Measurements from ENCODE around the gene PRKAR1B. TPM values are rescaled to one million over a fixed set of nuclear protein-coding genes. Genes with fewer than 3 reads are reported as not detected.
A peak's percentile ranks its signal among the peaks of the same experiment; 100 is the strongest.

PRKAR1B gene
- total RNA-seq, 2 donors from 2014 or later = 15.1 to 15.9 TPM

- Histone ChIP-seq H3K9me3 (no peaks in the 10 kb centered on the region), H3K36me3 (no peaks in the 10 kb centered on the region), H3K4me3 (no peak overlapping the region), H3K4me1 (peaks cover 0 to 25% of the 10 kb centered on the region in 2 donors), H3K27me3 (no peaks in the 10 kb centered on the region), H3K27ac (peak overlapping the region in 1 of 2 donors; percentile 4)
- no peak for TF ChIP-seq CTCF (IDR thresholded peaks at IDR 0.05)
- DNase-seq (ENCODE audit: low spot score) = no peak
Measured at GRCh38 chr7:526460-527034, 200.5 kb downstream of the PRKAR1B start.

GRCh38 chr7:525740-526139 lies 201.3 kb downstream of the PRKAR1B start:
- H3K9me3 ChIP-seq = no peaks in the 10 kb centered on the region
- H3K27ac ChIP-seq = peak overlapping the region in 1 of 2 donors; percentile 4
- no peak for TF ChIP-seq CTCF (IDR thresholded peaks at IDR 0.05)
- no peaks in the 10 kb centered on the region for H3K36me3 ChIP-seq
- no peaks in the 10 kb centered on the region for H3K27me3 ChIP-seq
- H3K4me1 ChIP-seq = peaks cover 0 to 33% of the 10 kb centered on the region in 2 donors
- H3K4me3 ChIP-seq = no peak overlapping the region
- DNase-seq (ENCODE audit: low spot score) = no peak

- Histone ChIP-seq H3K4me1 (peaks cover 0 to 42% of the 10 kb centered on the region in 2 donors), H3K9me3 (no peaks in the 10 kb centered on the region), H3K4me3 (no peak overlapping the region), H3K36me3 (no peaks in the 10 kb centered on the region), H3K27ac (peak overlapping the region in 1 of 2 donors; percentile 90), H3K27me3 (no peaks in the 10 kb centered on the region)
- no peak for TF ChIP-seq CTCF (IDR thresholded peaks at IDR 0.05)
- no peak for DNase-seq (ENCODE audit: low spot score)
Measured at GRCh38 chr7:524800-525199, 202.3 kb downstream of the PRKAR1B start.

GRCh38 chr7:523347-524336 lies 203.4 kb downstream of the PRKAR1B start:
- no peaks in the 10 kb centered on the region for H3K27me3 ChIP-seq
- peak overlapping the region; percentile 89 to 90 for H3K27ac ChIP-seq
- no peaks in the 10 kb centered on the region for H3K9me3 ChIP-seq
- peak overlapping the region; percentile 42 to 60 for H3K4me3 ChIP-seq
- H3K36me3 ChIP-seq = no peaks in the 10 kb centered on the region
- H3K4me1 ChIP-seq = peaks cover 0 to 44% of the 10 kb centered on the region in 2 donors
- TF ChIP-seq CTCF (IDR thresholded peaks at IDR 0.05) = no peak
- DNase-seq (ENCODE audit: low spot score) = no peak

GRCh38 chr7:522951-523314 lies 204.1 kb downstream of the PRKAR1B start:
- peaks cover 0 to 51% of the 10 kb centered on the region in 2 donors for H3K4me1 ChIP-seq

More at GRCh38 chr7:522951-523314, 204.1 kb downstream of the PRKAR1B start:
- no peaks in the 10 kb centered on the region for H3K36me3 ChIP-seq
- TF ChIP-seq CTCF (IDR thresholded peaks at IDR 0.05) = no peak
- peak overlapping the region; percentile 42 to 60 for H3K4me3 ChIP-seq
- no peaks in the 10 kb centered on the region for H3K27me3 ChIP-seq
- no peaks in the 10 kb centered on the region for H3K9me3 ChIP-seq
- H3K27ac ChIP-seq = peak overlapping the region; percentile 89 to 90
- DNase-seq (ENCODE audit: low spot score) = no peak
